Gastrocnemius medialis (tissue), 4 donors: ENCODE results near the gene ITPK1.

Experiments used
- CTCF ChIP-seq, 5 experiments: fragments of 450-650 bp in 3 of 5; fragments of 200-600 bp in 2 of 5; sonication (generic) in 2 of 5; IDR thresholded peaks in 4 of 5; conservative IDR thresholded peaks in 1 of 5; 1 replicate in 4 of 5; 2 replicates in 1 of 5; pipeline ENCODE4 v1.5.1; 2016 to 2019; ENCODE audit warnings: antibody characterized with exemption in 5 of 5, mild to moderate bottlenecking in 3 of 5, moderate library complexity in 3 of 5
- POLR2A ChIP-seq, 2 donors: fragments of 450-650 bp; IDR thresholded peaks; one replicate each; pipeline ENCODE4 v1.6.1; 2017; ENCODE audit warnings: antibody characterized with exemption in 2 of 2, mild to moderate bottlenecking in 2 of 2, moderate library complexity in 2 of 2

- TF ChIP-seq POLR2A (IDR thresholded peaks at IDR 0.05) (no peak), CTCF (IDR thresholded peaks at IDR 0.05 in 4 of 5, conservative IDR thresholded peaks at IDR 0.05 in 1 of 5) (no peak)
Measured at GRCh38 chr14:93049867-93050331, 65.8 kb downstream of the ITPK1 start.
